ENCODE measurements around the gene SOCS4. TPM values are rescaled to one million over a fixed set of nuclear protein-coding genes. Genes with fewer than 3 reads are reported as not detected.

The SOCS4 gene
- total and polyA plus RNA-seq, 2 experiments from 2014 or later = 17.7 to 24.9 TPM

DNA sequence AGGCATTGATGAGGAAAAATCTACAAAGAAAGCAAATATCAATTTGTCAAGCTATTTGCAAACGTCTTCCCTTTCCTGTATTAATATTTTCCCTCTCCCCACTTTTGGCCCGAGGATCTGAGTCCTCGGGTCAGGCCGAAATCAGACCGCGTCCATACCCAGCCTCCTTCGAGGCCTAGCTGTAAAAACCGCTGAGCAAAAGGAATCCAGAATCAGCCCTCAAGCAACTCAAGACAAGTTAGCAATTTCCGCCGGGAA lies 24.1 kb downstream of the SOCS4 start:
- Histone ChIP-seq H3K79me2 (replicated peaks; ENCODE audit: insufficient read depth) (peaks cover 41% of the 10 kb centered on the region), H3F3A (replicated peaks; ENCODE audit: low read depth) (peaks cover 4% of the 10 kb centered on the region; the same call in 1 of the 2 replicates), H3K4me3 (peak overlapping the region; percentile 86), H3K4me2 (peak overlapping the region; percentile 70), H3K27ac (ENCODE audit: low read depth) (peak overlapping the region; percentile 95), H3K36me3 (ENCODE audit: insufficient read depth) (no peaks in the 10 kb centered on the region), H2AFZ (peak overlapping the region; percentile 84; the same call in 1 of the 2 replicates), H3K4me1 (ENCODE audit: insufficient read depth) (peaks cover 17% of the 10 kb centered on the region), H3K9me2 (ENCODE audit: insufficient read depth) (no peaks in the 10 kb centered on the region), H4K20me1 (replicated peaks; ENCODE audit: insufficient read depth) (peaks cover 21% of the 10 kb centered on the region), H3K27me3 (ENCODE audit: insufficient read depth) (no peaks in the 10 kb centered on the region)
- no peak for TF ChIP-seq POLR2AphosphoS5 (IDR thresholded peaks at IDR 0.05; ENCODE audit: low read depth)
- no peak for TF ChIP-seq ZNF462 (CRISPR knock-in tag; IDR thresholded peaks at IDR 0.05)
- TF ChIP-seq EZH2phosphoT487 (IDR thresholded peaks at IDR 0.05; ENCODE audit: unreplicated experiment) = no peak
- TF ChIP-seq ETS1 (IDR thresholded peaks at IDR 0.05) = no peak
- TF ChIP-seq CREB1 (CRISPR knock-in tag; IDR thresholded peaks at IDR 0.05; ENCODE audit: low read depth) = no peak
- no peak for TF ChIP-seq ZNF114 (CRISPR knock-in tag; IDR thresholded peaks at IDR 0.05)
- TF ChIP-seq NANOG (IDR thresholded peaks at IDR 0.05; ENCODE audit: borderline replicate concordance) = no peak
- no peak for TF ChIP-seq STAT1 (IDR thresholded peaks at IDR 0.05; ENCODE audit: unreplicated experiment)
- H3K27me3 Mint-ChIP-seq (ENCODE audit: insufficient read depth, low read depth, poor library complexity) = no peaks in the 10 kb centered on the region
- H3K4me3 Mint-ChIP-seq = peak overlapping the region; percentile 88
- peaks cover 26% of the 10 kb centered on the region for H3K4me1 Mint-ChIP-seq
- no peaks in the 10 kb centered on the region for H3K9me3 Mint-ChIP-seq
- peaks cover 29% of the 10 kb centered on the region; the same call in 2 of the 3 replicates for H3K36me3 Mint-ChIP-seq (ENCODE audit: low read depth)
- no peak for ATAC-seq
- H3K27ac Mint-ChIP-seq = peak overlapping the region; percentile 99
- DNase-seq (ENCODE audit: low spot score) = no peak

Measured in GM23338 (cell line).